ENCODE measurements around the gene RELL1. TPM values are rescaled to one million over a fixed set of nuclear protein-coding genes. Genes with fewer than 3 reads are reported as not detected.
A peak's percentile ranks its signal among the peaks of the same experiment; 100 is the strongest.
"Not testable (repeated sequence)": the region's sequence is repeated elsewhere in the genome, so short reads cannot be mapped to it uniquely, and the experiment has no call there.

The RELL1 gene
- total RNA-seq, 2 donors from 2014 or later, result 30.1 to 30.7 TPM

DNA sequence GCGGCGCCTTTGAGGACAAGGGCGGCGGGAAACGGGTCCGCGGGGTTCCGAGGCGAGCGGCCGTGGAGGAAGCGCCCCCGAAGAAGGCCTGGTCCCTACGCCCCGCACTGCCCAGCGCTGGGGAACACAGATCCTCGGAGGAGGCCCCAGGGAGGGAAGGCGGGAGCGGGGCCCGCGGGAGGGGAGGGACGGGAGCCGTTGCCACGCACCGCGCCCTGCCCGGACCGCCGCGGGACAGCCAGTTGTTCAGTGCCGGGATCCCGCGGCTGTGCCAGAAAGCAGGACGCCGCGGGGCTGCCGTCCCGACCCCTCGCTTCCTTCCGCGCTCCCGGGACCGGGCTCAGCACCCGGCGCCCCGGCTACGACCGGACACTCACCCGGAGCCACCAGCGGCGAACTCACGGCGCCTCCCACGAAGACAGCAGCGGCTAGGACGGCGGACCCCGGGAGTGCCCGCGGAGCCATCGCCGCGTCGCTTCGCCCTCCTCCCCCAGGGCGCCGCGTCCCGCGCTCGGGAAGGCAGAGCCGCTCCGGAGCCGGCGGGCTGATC, 278 bp downstream of the RELL1 start:
- ATAC-seq (peak; percentile 26), DNase-seq (peak; percentile 33 to 42 (median 41))
- peak overlapping the region; percentile 91 for H3K27ac Mint-ChIP-seq
- H3K9me3 ChIP-seq (ENCODE audit: control insufficient read depth, low read length, poor library complexity, severe bottlenecking), result no peaks in the 10 kb centered on the region
- H3K27me3 Mint-ChIP-seq, result peaks cover 5% of the 10 kb centered on the region
- peaks cover 27% of the 10 kb centered on the region for H3K4me1 Mint-ChIP-seq
- peaks cover 3% of the 10 kb centered on the region for H3K36me3 Mint-ChIP-seq (ENCODE audit: low read depth)
- H3K4me3 Mint-ChIP-seq, result peak overlapping the region; percentile 95

DNA sequence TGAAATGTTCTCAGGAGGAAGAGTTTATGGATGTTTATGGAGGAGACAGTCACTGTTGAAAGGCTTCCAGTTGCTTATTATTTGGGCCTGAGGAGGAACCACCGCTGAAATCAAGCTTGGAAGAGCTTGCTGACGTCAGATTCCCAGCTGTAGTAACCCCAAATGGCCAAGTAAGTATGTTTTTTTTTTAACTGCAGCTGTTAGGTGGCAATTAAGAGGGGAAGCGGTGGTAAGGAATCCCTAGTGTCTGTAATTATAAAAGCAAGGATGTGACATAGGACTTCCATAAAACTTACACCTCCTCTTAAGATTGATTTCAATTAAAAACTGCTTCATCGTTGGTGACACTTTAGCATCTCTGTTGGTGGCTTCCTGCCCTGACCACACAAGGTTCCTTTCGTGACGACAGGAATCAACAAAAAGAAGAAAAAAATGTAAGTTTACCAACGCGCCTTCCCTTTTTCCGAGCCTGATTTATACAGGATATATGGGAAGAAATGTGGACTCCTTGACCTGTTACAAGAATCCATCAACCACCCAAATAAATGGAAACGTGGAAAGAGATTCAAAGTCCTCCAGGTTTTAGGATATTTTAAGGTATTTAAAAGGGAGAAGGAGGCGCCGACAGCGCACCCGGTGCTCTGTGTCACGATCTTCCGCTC, 884 bp downstream of the RELL1 start:
- Mint-ChIP-seq H3K27ac (peak overlapping the region; percentile 91), H3K4me3 (peak overlapping the region; percentile 94), H3K4me1 (peaks cover 29% of the 10 kb centered on the region), H3K27me3 (peaks cover 5% of the 10 kb centered on the region), H3K36me3 (ENCODE audit: low read depth) (peaks cover 2% of the 10 kb centered on the region)
- DNase-seq (peak; percentile 14 to 33 (median 18)), ATAC-seq (peak; percentile 13)
- no peaks in the 10 kb centered on the region for H3K9me3 ChIP-seq (ENCODE audit: control insufficient read depth, low read length, poor library complexity, severe bottlenecking)

DNA sequence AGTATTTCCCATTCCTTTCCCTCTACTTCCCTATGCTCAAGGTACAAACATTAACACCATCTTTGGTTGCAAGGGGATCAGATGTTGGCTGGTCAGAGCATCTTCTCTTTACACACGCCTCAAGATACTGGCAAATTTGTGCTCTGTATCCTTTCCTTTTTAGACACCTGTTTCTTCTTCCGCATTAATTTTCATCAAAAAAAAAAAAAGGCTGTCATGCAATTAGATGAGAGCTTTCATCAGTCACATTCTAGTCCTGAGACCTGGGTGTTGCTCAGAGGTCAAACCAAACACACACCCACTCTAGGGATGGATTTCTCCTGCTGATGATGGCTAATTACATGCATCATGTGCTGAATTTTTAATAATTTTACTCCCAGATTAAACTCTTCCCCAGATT, 2.0 kb downstream of the RELL1 start:
- H3K27ac Mint-ChIP-seq, result peak overlapping the region; percentile 91
- ATAC-seq, result no peak
- no peak for DNase-seq

DNA sequence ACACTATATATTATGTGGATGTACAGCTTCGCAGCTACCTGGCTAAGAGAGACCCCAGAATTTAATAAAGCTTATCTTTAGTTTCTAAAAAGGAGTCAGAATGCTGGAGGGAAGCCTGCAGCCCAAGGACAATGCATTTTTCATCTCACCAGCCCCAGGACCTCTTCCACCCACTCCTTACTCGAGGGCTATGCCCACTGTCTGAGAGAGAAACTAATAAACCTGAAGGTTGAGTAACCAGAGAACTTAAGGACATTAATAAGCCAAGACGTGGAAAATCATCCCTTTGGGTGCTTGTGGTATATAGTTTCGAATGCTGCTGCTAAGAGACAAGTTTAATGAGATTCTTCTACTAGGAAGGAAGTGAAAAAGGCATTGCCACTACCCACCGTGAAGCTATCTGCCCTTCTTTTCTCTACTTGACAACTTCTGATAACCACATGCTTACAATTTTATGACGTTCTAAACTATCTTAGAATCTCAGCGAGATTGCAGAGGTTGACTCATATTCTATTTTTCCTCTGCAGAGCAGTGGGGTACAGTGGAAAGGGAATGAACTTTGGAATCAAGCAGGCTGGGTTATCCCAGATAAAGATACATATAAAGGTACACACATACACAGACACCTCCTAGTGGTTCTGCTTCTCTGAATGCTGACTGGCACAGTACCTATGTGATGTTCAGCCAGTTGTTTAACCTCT, 3.3 kb downstream of the RELL1 start:
- no peak for DNase-seq
- Mint-ChIP-seq H3K4me3 (peak overlapping the region; percentile 78), H3K27ac (peak overlapping the region; percentile 39), H3K36me3 (ENCODE audit: low read depth) (peaks cover 2% of the 10 kb centered on the region), H3K4me1 (peaks cover 40% of the 10 kb centered on the region), H3K27me3 (no peaks in the 10 kb centered on the region)
- no peaks in the 10 kb centered on the region for H3K9me3 ChIP-seq (ENCODE audit: control insufficient read depth, low read length, poor library complexity, severe bottlenecking)
- ATAC-seq, result no peak

More for the DNA sequence above, 2.0 kb downstream of the RELL1 start:
- no peaks in the 10 kb centered on the region for H3K9me3 ChIP-seq (ENCODE audit: control insufficient read depth, low read length, poor library complexity, severe bottlenecking)
- Mint-ChIP-seq H3K4me3 (peak overlapping the region; percentile 94), H3K27me3 (no peaks in the 10 kb centered on the region), H3K4me1 (peaks cover 31% of the 10 kb centered on the region), H3K36me3 (ENCODE audit: low read depth) (peaks cover 2% of the 10 kb centered on the region)

DNA sequence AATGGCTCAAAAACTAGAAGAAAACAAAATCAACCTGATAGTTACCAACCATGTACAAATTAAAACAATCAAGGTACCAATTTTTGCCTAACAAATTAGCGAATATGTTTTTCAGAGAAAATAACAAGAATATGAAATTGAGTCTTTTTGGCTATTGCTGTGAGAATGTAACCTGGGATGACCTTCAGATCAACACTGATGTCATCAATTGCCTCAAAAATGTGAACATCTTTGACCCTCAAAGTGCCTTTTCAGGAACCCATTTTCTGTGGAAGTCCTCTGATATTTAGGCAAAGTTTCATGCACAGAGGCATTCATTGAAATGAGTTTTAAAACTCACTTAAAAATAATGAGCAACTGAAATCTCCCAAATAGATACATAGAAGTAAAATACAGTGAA, 6.1 kb downstream of the RELL1 start:
- DNase-seq, result no peak
- Mint-ChIP-seq H3K27me3 (no peaks in the 10 kb centered on the region), H3K4me1 (peaks cover 52% of the 10 kb centered on the region), H3K36me3 (ENCODE audit: low read depth) (peaks cover 2% of the 10 kb centered on the region), H3K27ac (no peak overlapping the region), H3K4me3 (no peak overlapping the region)
- no peaks in the 10 kb centered on the region for H3K9me3 ChIP-seq (ENCODE audit: control insufficient read depth, low read length, poor library complexity, severe bottlenecking)
- no peak for ATAC-seq

DNA sequence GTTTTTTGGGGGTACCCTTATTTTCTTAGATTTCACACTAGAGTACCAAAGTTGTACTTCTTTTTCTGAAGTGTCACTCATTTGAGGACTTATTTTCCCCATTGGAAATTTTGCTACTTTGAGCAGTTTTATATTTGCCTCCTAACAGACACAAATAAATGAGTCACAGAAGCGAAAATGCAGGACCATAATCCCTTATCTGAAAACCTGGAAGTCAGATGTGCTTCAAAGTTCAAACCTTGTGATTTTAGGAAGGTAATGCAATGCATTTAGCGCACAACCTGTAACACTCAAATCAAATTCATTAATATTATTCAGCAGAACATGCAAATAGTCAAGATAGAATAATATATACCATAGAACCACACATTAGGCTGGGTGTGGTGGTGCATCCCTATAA, 6.9 kb downstream of the RELL1 start:
- Mint-ChIP-seq H3K27me3 (no peaks in the 10 kb centered on the region), H3K4me1 (peaks cover 50% of the 10 kb centered on the region), H3K4me3 (no peak overlapping the region), H3K27ac (no peak overlapping the region), H3K36me3 (ENCODE audit: low read depth) (peaks cover 2% of the 10 kb centered on the region)
- ATAC-seq (no peak), DNase-seq (no peak)
- H3K9me3 ChIP-seq (ENCODE audit: control insufficient read depth, low read length, poor library complexity, severe bottlenecking), result no peaks in the 10 kb centered on the region

DNA sequence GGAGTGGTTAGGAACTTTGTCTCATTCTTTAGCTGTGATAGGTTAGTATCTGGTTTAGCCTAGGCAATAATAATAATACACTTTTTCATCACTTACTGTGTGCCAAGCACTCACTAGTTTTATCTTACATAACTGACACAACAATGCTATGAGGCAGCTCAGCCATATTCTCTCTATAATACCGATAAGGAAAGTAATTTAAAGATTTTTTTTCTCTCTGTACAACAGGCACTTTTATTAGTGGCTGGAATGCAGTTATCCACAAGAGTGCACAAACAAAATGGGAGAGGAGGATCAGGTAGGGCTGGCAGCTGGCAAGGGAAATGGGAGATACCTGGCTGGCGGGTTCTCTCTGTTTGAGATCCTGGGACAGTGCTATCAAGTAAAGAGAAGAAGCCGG, 7.6 kb downstream of the RELL1 start:
- Mint-ChIP-seq H3K4me3 (no peak overlapping the region), H3K27me3 (no peaks in the 10 kb centered on the region), H3K27ac (no peak overlapping the region), H3K36me3 (ENCODE audit: low read depth) (peaks cover 4% of the 10 kb centered on the region), H3K4me1 (peaks cover 53% of the 10 kb centered on the region)
- no peaks in the 10 kb centered on the region for H3K9me3 ChIP-seq (ENCODE audit: control insufficient read depth, low read length, poor library complexity, severe bottlenecking)
- DNase-seq (no peak), ATAC-seq (no peak)

DNA sequence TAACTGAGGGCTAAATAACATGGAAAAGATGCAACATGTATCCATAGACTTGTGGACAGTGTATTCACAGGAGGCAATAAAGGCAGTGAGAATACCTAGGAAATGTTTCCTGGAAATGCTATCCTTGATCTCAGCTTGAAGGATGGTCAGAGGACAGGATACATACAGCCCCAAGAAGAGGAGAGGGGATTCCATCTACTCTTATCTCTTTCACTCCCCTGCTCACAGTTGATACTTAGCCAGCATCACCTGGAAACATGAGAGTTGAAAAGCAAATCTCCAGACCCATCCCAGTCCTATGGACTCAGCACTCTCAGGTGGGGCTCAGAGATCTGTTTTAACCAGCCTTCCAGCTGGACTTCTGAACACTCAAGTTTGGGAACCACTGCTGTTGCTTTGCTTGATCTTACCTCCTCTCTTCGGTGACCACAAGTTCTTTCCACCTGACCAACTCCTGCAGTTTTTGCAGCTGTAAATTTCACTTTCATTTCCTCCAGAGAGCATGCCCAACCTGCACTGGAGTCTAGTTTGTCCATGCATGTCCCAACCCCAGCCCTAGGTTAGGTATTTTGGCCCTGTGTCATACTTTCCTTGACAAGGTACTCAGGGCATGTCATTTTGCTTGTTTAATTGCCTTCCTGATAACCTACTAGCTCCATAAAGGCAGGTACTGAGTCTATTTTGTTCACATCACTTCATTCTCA, 10.4 kb downstream of the RELL1 start:
- Mint-ChIP-seq H3K27ac (peak overlapping the region; percentile 69), H3K27me3 (no peaks in the 10 kb centered on the region), H3K4me1 (peaks cover 55% of the 10 kb centered on the region), H3K4me3 (peak overlapping the region; percentile 78), H3K36me3 (ENCODE audit: low read depth) (peaks cover 4% of the 10 kb centered on the region)
- H3K9me3 ChIP-seq (ENCODE audit: control insufficient read depth, low read length, poor library complexity, severe bottlenecking), result no peaks in the 10 kb centered on the region
- ATAC-seq, result peak; percentile 59
- no peak for DNase-seq

DNA sequence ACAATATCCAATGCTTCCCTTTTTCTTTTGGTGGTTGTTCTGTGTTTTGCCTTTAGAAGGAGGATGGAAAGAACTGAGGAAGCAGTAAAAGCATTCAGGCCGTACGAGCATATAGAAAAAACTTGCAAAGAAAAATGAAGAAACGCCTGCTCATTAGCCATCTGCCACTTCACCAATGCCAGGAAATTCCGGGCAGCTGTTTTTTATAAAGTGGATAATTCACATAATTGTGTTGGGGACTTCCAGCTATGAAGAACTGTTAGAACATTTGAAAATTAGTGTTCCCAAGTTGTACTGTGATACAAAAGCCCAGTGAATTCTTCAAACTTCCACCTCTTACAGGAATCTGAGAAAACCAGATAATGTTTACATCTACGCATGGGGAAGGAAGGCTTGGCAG, 11.7 kb downstream of the RELL1 start:
- ATAC-seq (no peak), DNase-seq (no peak)
- H3K36me3 Mint-ChIP-seq (ENCODE audit: low read depth), result peaks cover 4% of the 10 kb centered on the region
- H3K4me3 Mint-ChIP-seq, result no peak overlapping the region
- no peaks in the 10 kb centered on the region for H3K27me3 Mint-ChIP-seq
- H3K9me3 ChIP-seq (ENCODE audit: control insufficient read depth, low read length, poor library complexity, severe bottlenecking), result no peaks in the 10 kb centered on the region
- H3K27ac Mint-ChIP-seq, result peak overlapping the region; percentile 69
- peaks cover 51% of the 10 kb centered on the region for H3K4me1 Mint-ChIP-seq

DNA sequence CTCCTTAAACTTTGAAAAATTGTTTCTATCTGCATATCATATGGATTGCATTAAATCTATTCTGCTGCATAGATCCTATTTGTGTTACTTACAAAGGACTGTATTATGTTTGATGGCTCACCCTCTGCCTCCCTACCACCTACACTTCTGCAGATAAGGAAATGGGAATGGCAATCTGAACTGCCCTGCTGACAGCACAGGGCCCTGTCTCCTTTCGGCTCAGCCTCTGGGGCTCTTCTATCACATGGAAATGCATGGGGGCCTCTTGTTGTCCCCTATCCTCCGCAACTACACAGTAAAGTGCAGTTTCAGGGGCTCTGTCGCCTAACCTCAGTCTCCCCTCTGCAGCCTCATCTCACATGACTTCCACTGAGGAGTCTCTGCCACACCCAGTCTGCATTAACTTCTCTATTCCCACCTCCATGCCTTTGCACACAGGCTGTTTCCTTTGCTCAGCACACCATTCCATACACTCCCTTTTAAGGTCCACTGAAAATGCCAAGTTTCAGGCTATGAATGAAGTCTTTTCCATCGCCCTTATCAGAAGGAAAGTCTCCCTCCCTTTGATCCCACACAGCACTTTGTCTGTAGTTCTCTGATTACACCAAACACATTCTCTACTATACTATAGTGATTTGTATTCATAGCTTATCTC, 12.5 kb downstream of the RELL1 start:
- H3K27ac Mint-ChIP-seq, result no peak overlapping the region
- peak overlapping the region; percentile 50 for H3K4me3 Mint-ChIP-seq
- H3K4me1 Mint-ChIP-seq, result peaks cover 50% of the 10 kb centered on the region
- H3K36me3 Mint-ChIP-seq (ENCODE audit: low read depth), result peaks cover 4% of the 10 kb centered on the region
- ATAC-seq (no peak), DNase-seq (no peak)
- H3K9me3 ChIP-seq (ENCODE audit: control insufficient read depth, low read length, poor library complexity, severe bottlenecking), result no peaks in the 10 kb centered on the region
- H3K27me3 Mint-ChIP-seq, result no peaks in the 10 kb centered on the region

DNA sequence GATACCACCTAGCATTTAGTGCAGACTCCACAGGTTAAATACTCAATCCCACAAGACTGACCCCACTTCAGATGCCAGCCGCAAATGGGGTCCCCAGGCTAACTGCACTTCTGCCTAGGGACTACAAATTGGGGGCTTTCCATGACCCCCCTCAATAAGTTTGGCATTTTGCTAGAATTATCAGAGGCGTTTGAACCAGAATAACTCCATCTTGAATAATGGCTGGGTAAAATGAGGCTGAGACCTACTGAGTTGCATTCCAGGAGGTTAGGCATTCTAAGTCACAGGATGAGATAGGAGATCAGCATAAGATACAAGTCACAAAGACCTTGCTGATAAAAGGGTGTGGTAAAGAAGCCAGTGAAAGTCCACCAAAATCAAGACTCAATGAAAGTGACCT, 15.1 kb downstream of the RELL1 start:
- Mint-ChIP-seq H3K27ac (no peak overlapping the region), H3K27me3 (no peaks in the 10 kb centered on the region), H3K36me3 (ENCODE audit: low read depth) (peaks cover 4% of the 10 kb centered on the region), H3K4me3 (no peak overlapping the region), H3K4me1 (peaks cover 47% of the 10 kb centered on the region)
- DNase-seq (no peak), ATAC-seq (no peak)
- no peaks in the 10 kb centered on the region for H3K9me3 ChIP-seq (ENCODE audit: control insufficient read depth, low read length, poor library complexity, severe bottlenecking)

DNA sequence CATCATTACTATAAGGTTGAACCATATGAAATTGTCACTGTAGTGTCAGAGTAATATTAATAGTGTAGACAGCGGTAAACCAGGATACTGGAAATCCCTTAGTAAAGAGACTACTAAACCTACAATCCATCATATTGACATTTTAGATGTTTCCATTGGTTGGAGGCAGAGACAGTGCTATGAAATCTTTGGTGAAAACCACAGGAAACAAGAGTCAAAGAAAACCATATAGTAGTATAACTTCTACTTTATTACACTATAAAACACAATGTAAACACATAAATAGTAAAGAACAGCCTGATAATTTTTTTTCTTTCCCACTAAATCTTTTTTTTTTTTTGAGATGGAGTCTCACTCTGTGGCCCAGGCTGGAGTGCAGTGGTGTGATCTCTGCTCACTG, 15.9 kb downstream of the RELL1 start:
- no peak for ATAC-seq

DNA sequence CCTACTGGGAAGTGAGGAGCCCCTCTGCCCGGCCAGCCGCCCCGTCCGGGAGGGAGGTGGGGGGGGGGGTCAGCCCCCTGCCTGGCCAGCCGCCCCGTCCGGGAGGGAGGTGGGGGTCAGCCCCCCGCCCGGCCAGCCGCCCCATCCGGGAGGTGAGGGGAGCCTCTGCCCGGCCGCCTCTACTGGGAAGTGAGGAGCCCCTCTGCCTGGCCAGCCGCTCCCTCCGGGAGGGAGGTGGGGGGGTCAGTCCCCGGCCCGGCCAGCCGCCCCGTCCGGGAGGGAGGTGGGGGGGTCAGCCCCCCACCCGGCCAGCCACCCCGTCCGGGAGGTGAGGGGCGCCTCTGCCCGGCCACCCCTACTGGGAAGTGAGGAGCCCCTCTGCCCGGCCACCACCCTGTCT, 17.1 kb downstream of the RELL1 start:
- peaks cover 44% of the 10 kb centered on the region for H3K4me1 Mint-ChIP-seq
- H3K27ac Mint-ChIP-seq; H3K9me3 ChIP-seq (ENCODE audit: control insufficient read depth, low read length, poor library complexity, severe bottlenecking); H3K36me3 Mint-ChIP-seq (ENCODE audit: low read depth); H3K4me3 Mint-ChIP-seq; ATAC-seq; DNase-seq; H3K27me3 Mint-ChIP-seq: not testable (repeated sequence)

More for the DNA sequence above, 15.9 kb downstream of the RELL1 start:
- H3K27me3 Mint-ChIP-seq, result no peaks in the 10 kb centered on the region
- H3K9me3 ChIP-seq (ENCODE audit: control insufficient read depth, low read length, poor library complexity, severe bottlenecking), result no peaks in the 10 kb centered on the region
- H3K4me3 Mint-ChIP-seq, result no peak overlapping the region
- peaks cover 47% of the 10 kb centered on the region for H3K4me1 Mint-ChIP-seq
- no peak for DNase-seq
- H3K36me3 Mint-ChIP-seq (ENCODE audit: low read depth), result peaks cover 3% of the 10 kb centered on the region
- no peak overlapping the region for H3K27ac Mint-ChIP-seq

All from T-helper 17 cell (primary cell).